Fibroblast of the aortic adventitia (primary cell): ENCODE results near the gene NUFIP2. TPM values are rescaled to one million over a fixed set of nuclear protein-coding genes. Genes with fewer than 3 reads are reported as not detected.

Source experiments
- DNase-seq: peaks from one replicate; pipeline ENCODE4 v3.0.0-alpha.2; 2010; ENCODE audit warnings: low read depth
- H3K4me3 ChIP-seq: 2 replicates; pipeline ENCODE4 v1.5.1; 2011; ENCODE audit warnings: low read depth, mild to moderate bottlenecking, control low read depth, low read length, moderate library complexity
- total RNA-seq: library from RNA; depleted of rRNA; stranded (reverse); fragments of >200 nt; gene quantifications from 2 replicates; pipeline ENCODE4 v1.2.3, GENCODE V29; 2012; ENCODE audit warnings: low replicate concordance
- TF ChIP-seq, protein P1 (sequence below): IDR thresholded peaks from 2 replicates; pipeline ENCODE4 v1.5.1; 2011; ENCODE audit warnings: mild to moderate bottlenecking, low read length, control low read depth, inconsistent platforms; ENCODE audit not compliant: insufficient read depth

The NUFIP2 gene
- total RNA-seq, 1 donor: 59.7 TPM

GRCh38 chr17:29292992-29293889 lies 707 bp downstream of the NUFIP2 start:
- TF ChIP-seq, protein P1, sequence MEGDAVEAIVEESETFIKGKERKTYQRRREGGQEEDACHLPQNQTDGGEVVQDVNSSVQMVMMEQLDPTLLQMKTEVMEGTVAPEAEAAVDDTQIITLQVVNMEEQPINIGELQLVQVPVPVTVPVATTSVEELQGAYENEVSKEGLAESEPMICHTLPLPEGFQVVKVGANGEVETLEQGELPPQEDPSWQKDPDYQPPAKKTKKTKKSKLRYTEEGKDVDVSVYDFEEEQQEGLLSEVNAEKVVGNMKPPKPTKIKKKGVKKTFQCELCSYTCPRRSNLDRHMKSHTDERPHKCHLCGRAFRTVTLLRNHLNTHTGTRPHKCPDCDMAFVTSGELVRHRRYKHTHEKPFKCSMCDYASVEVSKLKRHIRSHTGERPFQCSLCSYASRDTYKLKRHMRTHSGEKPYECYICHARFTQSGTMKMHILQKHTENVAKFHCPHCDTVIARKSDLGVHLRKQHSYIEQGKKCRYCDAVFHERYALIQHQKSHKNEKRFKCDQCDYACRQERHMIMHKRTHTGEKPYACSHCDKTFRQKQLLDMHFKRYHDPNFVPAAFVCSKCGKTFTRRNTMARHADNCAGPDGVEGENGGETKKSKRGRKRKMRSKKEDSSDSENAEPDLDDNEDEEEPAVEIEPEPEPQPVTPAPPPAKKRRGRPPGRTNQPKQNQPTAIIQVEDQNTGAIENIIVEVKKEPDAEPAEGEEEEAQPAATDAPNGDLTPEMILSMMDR: no peak
- DNase-seq: peak; percentile 25
- peak overlapping the region; percentile 94 for H3K4me3 ChIP-seq

DNA sequence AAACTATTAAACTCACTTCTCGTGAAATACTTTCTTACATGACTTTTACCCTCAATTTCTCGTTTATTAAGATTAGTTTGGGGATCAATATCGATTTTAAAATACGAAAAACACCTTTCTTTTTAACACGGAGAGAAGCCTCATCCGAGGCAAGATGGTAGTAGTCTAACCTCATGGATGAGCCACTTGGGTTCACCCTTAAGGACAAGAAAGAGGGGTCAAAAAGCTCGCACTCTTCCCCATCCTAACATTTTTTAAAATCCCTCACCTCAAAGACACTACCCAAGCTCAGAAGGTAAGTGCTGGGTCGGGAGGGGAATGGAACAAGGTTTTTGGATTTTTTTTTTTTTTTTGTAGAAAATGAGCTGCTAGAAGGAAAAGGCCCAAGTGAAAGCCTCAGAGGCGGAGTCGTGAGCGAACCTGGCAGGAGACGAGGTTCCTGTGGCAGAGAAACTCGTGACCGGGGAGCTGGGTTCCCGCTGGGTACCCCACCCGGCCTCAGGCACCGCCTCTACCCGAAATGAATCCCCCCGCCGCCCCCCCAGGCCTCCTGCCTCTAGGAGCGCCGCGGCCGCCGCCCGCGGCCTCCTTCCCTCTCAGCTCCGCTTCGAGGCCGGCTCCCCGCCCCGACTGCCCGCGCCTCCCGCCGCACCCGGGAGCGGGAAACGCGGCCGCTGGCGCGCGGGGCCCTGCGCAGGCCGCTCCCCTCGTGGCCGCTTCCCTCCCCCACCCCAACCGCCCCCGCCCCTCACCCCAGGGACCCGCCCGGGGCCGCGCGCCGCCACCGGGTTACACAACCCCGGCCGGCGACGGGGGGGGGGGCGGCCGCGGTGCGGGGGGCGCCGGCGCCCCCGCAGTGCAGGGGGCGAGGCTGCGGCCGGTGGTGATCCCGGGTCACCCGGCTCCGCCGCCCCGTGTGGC lies 1.6 kb downstream of the NUFIP2 start:
- peak; percentile 63 for DNase-seq
- TF ChIP-seq, protein P1: no peak
- peak overlapping the region; percentile 94 for H3K4me3 ChIP-seq

DNA sequence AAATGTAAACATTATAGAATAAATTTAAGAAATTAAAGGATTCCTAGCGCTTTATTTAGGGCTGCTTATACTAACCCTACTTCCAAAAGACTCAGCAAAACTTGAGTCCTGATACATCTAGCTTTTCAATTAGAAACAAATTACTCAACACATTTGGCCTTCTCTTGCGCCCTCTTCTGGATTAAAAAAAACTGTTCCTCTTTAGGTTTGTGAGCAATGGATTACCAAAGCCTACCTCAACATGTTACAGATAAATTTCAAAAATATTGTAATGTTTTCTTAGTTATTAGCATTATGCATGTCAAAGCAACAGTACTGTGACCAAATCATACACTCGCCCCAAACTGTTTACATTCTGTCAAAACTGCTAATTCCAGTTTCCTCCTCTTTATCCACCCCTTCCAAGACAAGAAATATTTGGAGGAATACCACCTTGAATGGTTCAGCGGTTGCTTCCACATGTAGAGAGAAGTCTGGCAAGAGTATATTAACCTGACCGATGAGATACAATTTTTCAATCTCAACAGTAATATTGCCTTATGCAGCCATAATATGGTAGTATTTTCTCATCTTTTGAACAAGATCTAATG lies 2.7 kb downstream of the NUFIP2 start:
- TF ChIP-seq, protein P1: peak; percentile 63
- peak overlapping the region; percentile 94 for H3K4me3 ChIP-seq
- peak; percentile 85 for DNase-seq

DNA sequence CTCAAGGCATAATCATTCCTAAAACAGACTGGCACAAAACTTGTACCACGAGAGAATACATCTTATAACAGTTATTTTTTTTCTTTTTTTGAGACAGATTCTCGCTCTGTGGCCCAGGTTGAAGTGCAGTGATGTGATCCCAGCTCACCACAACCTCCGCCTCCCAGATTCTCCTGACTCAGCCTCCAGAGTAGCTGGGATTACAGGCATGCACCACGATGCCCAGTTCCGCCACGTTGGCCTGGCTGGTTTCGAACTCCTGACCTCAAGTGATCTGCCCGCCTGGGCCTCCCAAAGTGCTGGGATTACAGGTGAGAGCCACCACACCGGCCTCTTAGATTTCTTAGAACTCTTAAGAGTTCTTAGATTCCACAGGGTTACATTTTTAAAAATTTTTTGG lies 4.1 kb downstream of the NUFIP2 start:
- DNase-seq: no peak
- H3K4me3 ChIP-seq: no peak overlapping the region
- TF ChIP-seq, protein P1: no peak

- TF ChIP-seq, protein P1: no peak
- no peak overlapping the region for H3K4me3 ChIP-seq
- DNase-seq: peak; percentile 6
These were observed 10.0 kb downstream of the NUFIP2 start for GRCh38 chr17:29283961-29284360.

GRCh38 chr17:29283496-29283895 lies 10.5 kb downstream of the NUFIP2 start:
- peak; percentile 41 for DNase-seq
- H3K4me3 ChIP-seq: peak overlapping the region; percentile 5
- TF ChIP-seq, protein P1: peak; percentile 33
